Measurements from ENCODE around the gene ART3.

The ART3 gene

GRCh38 chr4:76083386-76083988 lies 9.0 kb downstream of the ART3 start:
- no peak overlapping the region for H3K4me3 ChIP-seq (ENCODE audit: low read depth, low read length)
- H3K4me1 ChIP-seq (ENCODE audit: control insufficient read depth, insufficient read depth, low read length) = no peaks in the 10 kb centered on the region
- H3K9me3 ChIP-seq (ENCODE audit: control insufficient read depth, insufficient read depth, low read depth, low read length) = no peaks in the 10 kb centered on the region
- ChIA-PET CTCF (interaction anchor here (0.8 to 1.2 kb wide), 4 partner anchors 11 to 188 kb away, joined by 3 to 7 read pairs (median 4); no protein-coding TSS in a partner anchor), POLR2A (no interaction called here)
- TF ChIP-seq ZFP3 (tag by site-specific recombination; IDR thresholded peaks at IDR 0.05; ENCODE audit: low read depth) (no peak), ZNF350 (tag by site-specific recombination; IDR thresholded peaks at IDR 0.05) (no peak), HOXD13 (CRISPR knock-in tag; IDR thresholded peaks at IDR 0.05; ENCODE audit: borderline replicate concordance) (no peak), ZNF510 (tag by site-specific recombination; IDR thresholded peaks at IDR 0.05; ENCODE audit: insufficient replicate concordance) (no peak), ZNF146 (tag by site-specific recombination; IDR thresholded peaks at IDR 0.05) (no peak), GLIS2 (tag by site-specific recombination; IDR thresholded peaks at IDR 0.05) (no peak), ZNF626 (tag by site-specific recombination; IDR thresholded peaks at IDR 0.05) (no peak), PBX3 (CRISPR knock-in tag; IDR thresholded peaks at IDR 0.05) (no peak), ZNF621 (tag by site-specific recombination; IDR thresholded peaks at IDR 0.05) (no peak), ZNF48 (tag by site-specific recombination; IDR thresholded peaks at IDR 0.05) (no peak), IKZF3 (tag by site-specific recombination; IDR thresholded peaks at IDR 0.05) (no peak)
- no peaks in the 10 kb centered on the region for H3K36me3 ChIP-seq (ENCODE audit: control insufficient read depth in 2 of 2, insufficient read depth in 1 of 2, low read length in 2 of 2)
- no peak overlapping the region for H3K27ac ChIP-seq (ENCODE audit: extremely low read depth, low read depth, low read length)

- H3K4me1 ChIP-seq (ENCODE audit: control insufficient read depth, insufficient read depth, low read length) = no peaks in the 10 kb centered on the region
- H3K9me3 ChIP-seq (ENCODE audit: control insufficient read depth, insufficient read depth, low read depth, low read length) = no peaks in the 10 kb centered on the region
- CTCF ChIA-PET = interaction anchor here (1.0 to 1.1 kb wide), 3 partner anchors 16 to 89 kb away, joined by 3 to 6 read pairs (median 4); no protein-coding TSS in a partner anchor
- H3K36me3 ChIP-seq (ENCODE audit: control insufficient read depth in 2 of 2, insufficient read depth in 1 of 2, low read length in 2 of 2) = no peaks in the 10 kb centered on the region
- no peak overlapping the region for H3K4me3 ChIP-seq (ENCODE audit: low read depth, low read length)
- TF ChIP-seq ZNF843 (tag by site-specific recombination; IDR thresholded peaks at IDR 0.05) (no peak), ZNF266 (tag by site-specific recombination; IDR thresholded peaks at IDR 0.05; ENCODE audit: low read depth) (no peak)
- POLR2A ChIA-PET = no interaction called here
- H3K27ac ChIP-seq (ENCODE audit: extremely low read depth, low read depth, low read length) = no peak overlapping the region
Observed at GRCh38 chr4:76084542-76084941, 10.0 kb downstream of the ART3 start.

- Histone ChIP-seq H3K36me3 (ENCODE audit: control insufficient read depth in 2 of 2, insufficient read depth in 1 of 2, low read length in 2 of 2) (no peaks in the 10 kb centered on the region), H3K9me3 (ENCODE audit: control insufficient read depth, insufficient read depth, low read depth, low read length) (no peaks in the 10 kb centered on the region), H3K27ac (ENCODE audit: extremely low read depth, low read depth, low read length) (no peak overlapping the region), H3K4me3 (ENCODE audit: low read depth, low read length) (no peak overlapping the region), H3K4me1 (ENCODE audit: control insufficient read depth, insufficient read depth, low read length) (no peaks in the 10 kb centered on the region)
- TF ChIP-seq ZXDB (tag by site-specific recombination; IDR thresholded peaks at IDR 0.05) (0 out of 2 replicates have a peak, but pooled peaks have one; percentile 16), PRDM4 (tag by site-specific recombination; IDR thresholded peaks at IDR 0.05) (no peak), CTCF (tag by site-specific recombination; IDR thresholded peaks at IDR 0.05) (0 out of 2 replicates have a peak, but pooled peaks have one; percentile 36), PRDM6 (tag by site-specific recombination; IDR thresholded peaks at IDR 0.05) (no peak), ZNF223 (tag by site-specific recombination; IDR thresholded peaks at IDR 0.05) (no peak), ZNF629 (tag by site-specific recombination; IDR thresholded peaks at IDR 0.05) (no peak), YY1 (tag by site-specific recombination; IDR thresholded peaks at IDR 0.05) (0 out of 2 replicates have a peak, but pooled peaks have one; percentile 36), SP2 (tag by site-specific recombination; IDR thresholded peaks at IDR 0.05) (no peak), ZNF394 (tag by site-specific recombination; IDR thresholded peaks at IDR 0.05; ENCODE audit: borderline replicate concordance) (no peak), ZNF654 (tag by site-specific recombination; IDR thresholded peaks at IDR 0.05; ENCODE audit: low read depth) (peak; percentile 64)
- ChIA-PET POLR2A (no interaction called here), CTCF (interaction anchor here (0.6 to 2.3 kb wide), 20 partner anchors 10 to 360 kb away, joined by 3 to 20 read pairs (median 4); partner anchors contain the start of genes ART3 and SDAD1)
Observed at GRCh38 chr4:76087007-76087769, 12.7 kb downstream of the ART3 start.
